Activated naive CD4-positive, alpha-beta T cell treated with anti-CD3 and anti-CD28 coated beads, Interleukin-2, amount 50 U/mL, for 16 hours (primary cell): Measurements from ENCODE around the gene RNF34.

Experiments
- DNase-seq: peaks from one replicate; pipeline ENCODE4 v3.0.0-alpha.2; 2020

RNF34 gene

DNA sequence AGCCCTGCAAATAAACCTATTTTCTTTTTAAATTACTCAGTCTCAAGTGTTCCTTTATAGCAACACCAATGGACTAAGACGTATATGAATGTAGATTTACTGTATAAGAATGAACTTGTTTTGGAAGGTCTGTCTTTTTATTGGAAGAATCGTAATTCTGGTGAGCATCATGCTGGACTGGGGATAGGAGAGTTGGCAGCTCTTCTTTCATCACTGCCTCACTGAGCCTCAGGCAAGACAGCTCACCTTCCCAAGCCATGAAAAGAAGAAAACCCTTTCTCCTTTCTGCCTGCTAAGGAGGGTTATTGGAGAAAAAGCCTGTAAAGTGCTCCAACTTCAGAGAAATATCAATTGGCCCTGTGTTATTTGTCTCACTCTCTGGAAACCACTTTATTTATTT lies 9.1 kb upstream of the RNF34 start:
- DNase-seq: no peak

DNA sequence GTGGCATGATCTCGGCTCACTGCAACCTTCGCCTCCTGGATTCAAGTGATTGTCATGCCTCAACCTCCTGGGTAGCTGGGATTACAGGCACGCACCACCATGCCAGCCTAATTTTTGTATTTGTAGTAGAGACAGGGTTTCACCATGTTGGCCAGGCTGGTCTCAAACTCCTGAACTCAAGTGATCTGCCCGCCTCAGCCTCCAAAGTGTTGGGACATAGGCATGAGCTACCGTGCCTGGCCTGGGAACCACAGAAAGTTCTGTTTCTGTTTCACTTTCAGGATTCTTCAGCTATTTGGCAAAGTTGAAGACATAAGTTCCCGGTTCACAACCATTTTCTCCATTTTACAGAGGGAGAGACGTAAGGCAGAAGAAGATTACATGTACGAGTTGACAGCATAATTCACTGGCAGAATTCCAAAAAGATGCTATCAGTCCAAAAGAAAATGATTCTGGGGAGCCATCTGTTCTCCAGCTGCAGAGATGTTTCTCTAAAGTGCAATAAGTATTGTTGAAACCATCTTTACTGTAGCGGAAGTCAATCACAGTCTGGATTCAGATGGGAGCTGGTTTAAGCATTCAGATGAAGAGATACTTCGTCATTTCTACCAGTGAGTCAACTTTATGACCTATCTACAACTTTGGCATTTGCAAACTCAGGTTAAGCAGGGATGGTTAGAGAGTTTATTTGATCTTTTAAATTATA lies 8.1 kb upstream of the RNF34 start:
- DNase-seq: peak; percentile 32

DNA sequence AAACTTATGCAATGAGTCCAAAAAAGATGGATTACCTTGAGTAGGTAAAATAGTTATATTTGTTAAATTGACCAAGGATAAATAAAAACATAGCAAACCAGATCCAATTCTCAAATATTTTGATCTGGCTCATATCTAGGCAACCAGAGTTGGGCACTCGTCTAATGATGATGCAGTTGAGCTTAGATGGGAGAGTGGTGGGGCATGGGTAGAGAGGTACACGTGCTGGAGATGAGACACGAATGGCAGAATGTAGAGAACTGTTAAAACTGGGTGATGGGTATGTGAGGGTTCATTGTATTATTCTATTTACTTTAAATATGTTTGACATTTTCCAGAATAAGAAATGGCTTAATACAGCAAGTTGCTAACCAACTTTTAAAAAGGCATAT lies 7.6 kb upstream of the RNF34 start:
- no peak for DNase-seq

DNA sequence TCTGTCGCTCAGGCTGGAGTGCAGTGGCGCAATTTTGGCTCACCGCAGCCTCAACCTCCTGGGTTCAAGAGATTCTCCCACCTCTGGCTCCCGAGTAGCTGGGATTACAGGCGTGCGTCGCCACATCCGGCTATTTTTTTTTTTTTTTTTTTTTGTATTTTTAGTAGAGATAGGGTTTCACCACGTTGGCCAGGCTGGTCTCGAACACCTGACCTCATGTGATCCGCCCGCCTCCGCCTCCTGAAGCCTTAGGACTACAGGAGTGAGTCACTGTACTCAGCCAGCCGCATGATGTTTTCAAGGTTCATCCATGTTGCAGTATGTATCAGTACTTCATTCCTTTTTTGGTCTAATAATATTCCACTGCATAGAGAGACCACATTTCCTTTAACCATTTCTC lies 2.4 kb upstream of the RNF34 start:
- no peak for DNase-seq

DNA sequence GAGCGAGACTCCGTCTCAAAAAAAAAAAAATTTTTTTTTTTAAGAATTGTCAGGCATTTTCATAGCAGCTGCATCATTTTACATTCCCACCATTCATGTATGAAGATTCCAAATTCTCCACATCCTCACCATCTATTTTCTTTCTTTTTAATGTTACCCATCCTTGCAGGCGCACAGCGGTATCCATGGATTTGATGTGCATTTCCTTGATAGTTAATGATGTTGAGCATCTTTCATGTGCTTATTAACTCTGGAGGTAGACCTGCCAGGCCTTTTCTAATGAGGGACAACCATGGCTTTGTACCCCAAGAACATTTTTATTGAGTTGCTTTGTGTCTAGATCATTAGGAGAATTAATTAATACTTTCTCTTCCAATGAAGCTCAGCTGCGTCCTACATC lies 1.6 kb upstream of the RNF34 start:
- DNase-seq: no peak

DNA sequence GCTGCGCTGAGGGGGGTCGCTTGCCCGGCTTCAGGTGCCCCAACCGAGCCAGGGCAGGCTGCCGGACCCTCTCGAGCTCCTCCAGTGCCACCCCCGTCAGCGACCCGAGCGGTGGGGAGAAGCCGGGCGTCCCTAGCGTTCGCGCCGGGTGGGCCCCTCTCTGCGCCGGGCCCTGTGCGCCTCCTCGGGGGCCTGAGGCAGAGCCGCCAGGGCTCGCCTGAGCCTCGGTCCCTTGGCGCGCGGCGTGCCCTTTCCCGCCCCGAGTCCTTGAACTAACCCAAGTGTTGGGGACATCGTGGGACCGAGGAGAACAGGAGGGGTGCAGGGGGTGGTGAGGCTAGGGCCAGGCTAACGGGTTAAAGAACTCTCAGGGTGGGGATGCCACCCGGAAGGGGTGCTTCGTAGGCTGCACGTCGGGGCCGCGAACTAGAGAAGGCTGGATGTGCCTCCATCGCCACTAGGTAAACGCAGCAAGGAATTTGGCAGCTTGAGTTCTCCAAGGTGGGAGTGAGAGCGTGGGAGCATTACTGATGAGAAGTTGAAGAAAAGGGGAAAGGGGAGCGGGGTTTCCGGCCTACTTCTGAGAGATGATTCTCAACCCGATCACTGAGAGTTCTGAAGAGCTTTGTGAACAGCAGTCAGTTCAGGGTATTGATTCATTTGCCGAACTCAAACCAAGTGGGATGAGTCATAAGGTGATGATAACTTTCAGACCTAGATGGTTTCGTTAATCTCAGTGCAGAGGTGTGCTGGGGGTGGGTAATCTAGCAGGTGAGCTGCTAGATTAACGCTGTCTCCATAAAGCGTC lies 618 bp downstream of the RNF34 start:
- peak; percentile 69 for DNase-seq

DNA sequence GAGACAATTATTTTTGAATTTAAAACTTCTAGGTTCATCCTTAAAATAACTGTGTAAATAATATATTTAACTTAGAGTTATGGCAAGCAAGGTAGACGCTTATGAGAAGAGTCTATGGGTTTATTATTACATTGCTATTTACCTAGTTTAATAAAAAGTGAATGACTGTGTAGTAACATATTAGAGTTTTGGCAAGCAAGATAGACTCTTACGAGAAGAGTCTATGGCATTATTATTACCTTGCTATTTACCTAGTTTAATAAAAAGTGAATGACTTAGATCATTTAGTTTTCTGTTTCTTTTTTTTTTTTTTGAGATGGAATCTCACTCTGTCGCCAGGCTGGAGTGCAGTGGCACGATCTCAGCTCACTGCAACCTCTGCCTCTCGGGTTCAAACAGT lies 3.8 kb downstream of the RNF34 start:
- DNase-seq: no peak

DNA sequence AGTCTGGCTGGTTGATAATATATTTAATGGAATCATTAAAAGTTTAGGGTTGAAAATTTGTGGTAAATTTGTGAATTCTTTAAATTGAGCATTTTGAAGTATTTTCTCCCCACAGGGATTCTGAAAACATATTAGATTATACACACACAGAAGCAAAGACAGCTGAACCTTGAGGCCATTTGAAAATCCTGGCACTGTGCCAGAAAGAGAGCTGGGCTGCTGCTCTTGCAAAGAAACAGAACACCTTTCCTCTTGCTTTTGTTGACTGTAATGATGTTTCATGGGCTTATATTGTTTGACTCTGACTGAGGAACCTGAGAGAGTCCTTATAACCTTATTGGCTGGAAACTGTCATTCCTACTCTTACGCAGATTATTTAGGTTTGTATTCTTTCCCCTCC lies 4.8 kb downstream of the RNF34 start:
- no peak for DNase-seq

DNA sequence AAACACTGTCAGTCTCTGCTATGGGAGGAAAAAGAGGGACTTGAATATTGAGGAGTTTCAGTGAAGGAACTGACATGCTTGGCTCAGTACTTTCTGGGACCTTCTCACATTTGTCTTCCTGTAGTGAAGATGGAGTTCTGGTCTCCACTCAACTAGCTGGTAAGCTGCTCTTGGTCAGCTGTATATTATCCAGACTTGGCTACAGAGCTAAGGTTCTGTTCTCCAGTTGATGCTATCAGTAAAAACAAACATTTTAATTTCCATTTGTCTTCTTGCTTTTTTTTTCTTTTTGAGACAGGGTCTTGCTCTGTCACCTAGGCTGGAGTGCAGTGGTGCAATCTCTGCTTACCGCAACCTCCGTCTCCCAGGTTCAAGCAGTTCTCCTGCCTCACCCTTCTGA lies 5.3 kb downstream of the RNF34 start:
- no peak for DNase-seq

DNA sequence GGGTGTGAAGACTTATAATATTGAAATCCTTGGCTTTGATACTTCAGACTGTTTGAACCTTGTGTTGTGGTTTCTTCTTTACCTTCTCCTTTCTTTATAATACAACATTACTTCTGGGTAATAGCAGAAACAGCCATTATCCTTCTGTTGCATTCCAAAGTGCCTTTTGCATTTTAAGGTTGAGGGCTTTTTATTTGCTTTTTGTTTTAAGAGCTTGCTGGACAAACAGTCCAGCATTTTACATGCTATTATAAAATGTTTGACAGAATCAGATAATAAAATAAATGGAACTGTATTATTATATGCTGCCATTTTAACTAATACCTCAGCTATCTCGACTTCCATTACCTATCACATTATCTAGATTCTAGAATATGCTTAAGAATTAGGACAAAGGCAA lies 14.0 kb downstream of the RNF34 start:
- DNase-seq: no peak

DNA sequence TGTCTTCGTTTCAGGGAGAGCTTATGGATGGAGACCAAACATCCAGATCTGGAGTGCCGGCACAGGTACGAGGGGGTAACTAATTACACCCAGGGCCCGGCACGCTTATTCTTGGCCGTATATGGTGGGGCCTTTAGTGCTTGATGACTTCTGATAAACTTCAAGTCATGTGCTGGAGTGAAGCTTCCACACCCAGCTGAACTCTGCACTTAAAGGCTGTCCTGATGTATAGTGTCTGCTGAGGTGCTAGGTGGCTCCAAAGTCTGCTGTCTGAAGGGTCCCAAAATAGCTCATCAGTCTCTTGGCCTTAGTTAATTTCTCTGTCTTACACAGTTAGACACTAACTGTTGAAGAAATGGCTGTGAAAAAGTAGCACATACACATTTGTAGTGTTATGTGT lies 17.9 kb downstream of the RNF34 start:
- no peak for DNase-seq

DNA sequence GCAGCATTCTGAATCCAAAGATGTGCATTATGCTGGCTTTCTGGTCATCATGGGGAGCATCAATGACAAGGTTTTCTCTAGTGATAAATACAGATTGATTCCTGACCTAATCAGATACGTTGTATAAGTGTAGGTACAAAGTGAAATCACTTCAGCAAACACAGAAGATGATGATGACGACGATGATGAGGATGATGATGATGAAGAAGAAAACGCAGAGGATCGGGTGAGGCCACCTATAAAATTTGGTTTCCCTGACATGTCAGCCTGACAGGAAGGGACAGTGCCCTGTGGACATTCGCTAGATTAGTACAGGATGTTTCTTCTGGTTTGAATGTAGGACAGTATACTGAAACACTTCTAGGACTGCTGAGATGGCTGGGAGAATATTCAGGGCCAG lies 20.2 kb downstream of the RNF34 start:
- no peak for DNase-seq

DNA sequence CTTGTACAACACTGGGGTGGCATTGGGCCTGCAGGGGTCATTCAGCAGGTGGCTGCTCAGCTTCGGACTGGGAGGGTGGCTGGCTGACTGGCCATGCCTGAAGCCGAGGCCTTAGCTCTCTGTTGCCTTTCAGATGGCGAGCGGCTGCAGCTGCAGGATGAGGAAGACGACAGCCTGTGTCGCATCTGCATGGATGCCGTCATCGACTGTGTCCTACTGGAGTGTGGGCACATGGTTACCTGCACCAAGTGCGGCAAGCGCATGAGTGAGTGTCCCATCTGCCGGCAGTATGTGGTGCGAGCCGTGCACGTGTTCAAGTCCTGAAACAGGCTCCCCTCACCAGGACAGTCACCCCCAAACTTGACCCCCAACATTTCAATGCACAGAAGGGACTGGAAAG lies 23.3 kb downstream of the RNF34 start:
- no peak for DNase-seq

DNA sequence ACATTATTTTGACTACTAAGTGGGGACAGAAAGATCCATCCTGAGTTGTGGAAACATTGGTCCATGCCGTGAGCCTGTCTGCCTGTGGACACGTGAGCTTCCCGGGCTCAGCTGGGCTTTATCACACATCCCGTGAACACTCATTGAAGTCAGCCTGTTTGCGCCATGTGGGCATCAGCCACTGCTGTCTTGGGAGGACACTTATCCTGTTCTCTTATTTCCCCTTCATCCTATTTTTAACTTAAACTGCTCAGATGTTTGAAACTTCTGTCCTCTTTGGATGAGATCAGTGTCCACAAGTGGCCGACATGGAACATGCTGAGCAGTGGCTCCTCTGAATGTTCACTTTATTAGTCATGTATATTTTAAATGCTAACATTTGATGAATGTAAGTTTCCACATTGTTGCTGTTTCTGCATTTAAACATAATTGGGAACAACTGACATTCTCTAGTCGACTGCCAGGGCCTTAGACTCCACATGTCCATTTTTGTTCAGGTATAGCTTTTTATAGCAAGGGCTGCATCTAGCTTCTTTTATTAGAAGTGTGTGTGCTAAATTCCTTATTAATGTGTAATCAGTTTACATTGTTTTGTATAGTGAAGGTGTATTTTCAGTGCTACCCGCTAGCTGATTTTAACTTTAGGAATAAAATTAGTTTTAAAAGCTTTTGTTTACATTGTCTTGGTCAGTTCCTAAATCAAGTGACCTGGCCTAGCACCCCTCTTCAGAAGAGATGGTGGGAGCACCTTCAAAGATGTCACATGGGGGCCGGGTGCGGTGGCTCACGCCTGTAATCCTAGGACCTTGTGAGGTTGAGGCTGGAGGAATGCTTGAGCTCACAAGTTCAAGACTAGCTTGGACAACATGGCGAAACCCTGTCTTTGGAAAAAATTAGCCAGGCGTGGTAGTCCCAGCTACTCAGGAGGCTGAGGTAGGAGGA lies 24.0 kb downstream of the RNF34 start:
- no peak for DNase-seq

DNA sequence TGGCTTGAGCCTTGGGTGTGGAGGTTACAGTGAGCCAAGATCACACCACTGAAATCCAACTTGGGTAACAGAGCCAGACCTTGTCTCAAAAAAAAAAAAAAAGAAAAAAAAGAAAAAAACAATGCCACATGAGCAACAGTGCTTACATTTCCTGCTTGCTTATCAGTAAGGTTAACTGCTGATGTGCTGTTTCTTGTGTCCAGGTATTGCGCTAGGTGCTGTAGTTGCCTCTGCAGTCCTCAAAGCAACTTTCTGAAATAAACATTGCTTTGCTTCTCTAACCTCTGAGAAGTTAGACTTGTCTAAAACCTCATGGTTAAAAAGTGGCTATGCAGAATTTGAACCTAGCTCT lies 24.7 kb downstream of the RNF34 start:
- DNase-seq: no peak

DNA sequence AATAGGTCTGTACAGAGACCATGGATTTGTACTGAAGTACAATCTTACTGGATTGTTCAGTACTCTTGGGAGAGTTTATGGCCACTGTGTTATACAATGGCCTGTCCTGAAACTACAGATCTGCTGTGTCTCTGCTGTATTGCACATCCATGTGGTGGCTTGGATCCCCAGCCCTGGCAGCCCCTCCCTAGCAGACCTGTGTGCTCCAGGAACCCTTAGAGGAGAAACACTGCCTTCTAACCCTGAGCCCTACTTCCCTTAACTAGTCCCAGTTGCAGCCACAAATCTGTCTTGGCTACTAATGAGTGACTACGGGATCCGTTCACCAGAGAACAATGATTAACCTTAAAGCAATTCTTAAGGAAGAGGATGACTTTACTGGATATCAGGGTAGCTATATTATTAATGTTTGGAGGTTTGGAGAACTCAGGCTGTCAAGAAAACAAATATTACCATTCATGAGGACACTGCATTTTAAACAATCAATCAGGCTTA lies 27.7 kb downstream of the RNF34 start:
- DNase-seq: no peak

DNA sequence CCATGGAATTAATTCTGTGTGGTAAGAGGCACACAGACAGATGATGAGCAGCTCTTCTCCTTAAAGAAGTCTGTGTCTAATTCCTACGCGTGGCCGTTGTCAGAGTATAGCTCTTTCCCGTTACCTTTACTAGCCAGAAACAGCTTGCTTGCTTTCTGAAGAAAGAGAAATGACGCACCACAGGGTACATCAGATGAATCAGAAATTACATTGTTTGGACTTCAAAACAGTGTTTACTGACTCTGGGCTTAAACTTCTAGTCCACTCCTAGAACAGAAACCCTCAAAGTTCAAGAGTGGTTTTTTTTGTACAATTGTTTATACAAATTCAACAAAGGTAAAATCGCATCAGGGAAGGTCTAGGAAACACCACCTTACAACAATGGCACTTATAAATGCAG lies 29.0 kb downstream of the RNF34 start:
- no peak for DNase-seq

DNA sequence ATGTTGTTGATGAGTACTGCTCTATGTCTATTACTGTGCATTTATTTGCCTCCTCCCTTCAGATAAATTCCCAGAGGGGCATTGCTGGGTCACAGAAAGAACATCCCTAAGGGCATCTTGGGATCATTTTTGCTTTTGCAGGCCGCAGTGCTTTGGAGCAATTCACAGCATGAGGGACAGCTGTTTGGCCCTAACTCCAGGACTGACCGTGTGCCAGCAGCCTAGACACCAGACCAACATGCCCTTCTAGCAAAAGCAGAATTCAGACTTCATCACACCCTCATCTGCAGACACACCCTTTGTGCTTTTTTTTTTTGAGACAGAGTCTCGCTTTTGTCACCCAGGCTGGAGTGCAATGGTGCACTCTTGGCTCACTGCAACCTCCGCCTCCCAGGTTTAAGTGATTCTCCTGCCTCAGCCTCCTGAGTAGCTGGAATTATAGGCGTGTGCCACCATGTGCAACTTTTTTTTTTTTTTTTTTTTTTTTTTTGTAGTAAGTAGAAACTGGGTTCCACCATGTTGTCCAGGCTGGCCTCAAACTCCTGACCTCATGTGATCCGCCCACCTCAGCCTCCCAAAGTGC lies 31.0 kb downstream of the RNF34 start:
- DNase-seq: no peak

DNA sequence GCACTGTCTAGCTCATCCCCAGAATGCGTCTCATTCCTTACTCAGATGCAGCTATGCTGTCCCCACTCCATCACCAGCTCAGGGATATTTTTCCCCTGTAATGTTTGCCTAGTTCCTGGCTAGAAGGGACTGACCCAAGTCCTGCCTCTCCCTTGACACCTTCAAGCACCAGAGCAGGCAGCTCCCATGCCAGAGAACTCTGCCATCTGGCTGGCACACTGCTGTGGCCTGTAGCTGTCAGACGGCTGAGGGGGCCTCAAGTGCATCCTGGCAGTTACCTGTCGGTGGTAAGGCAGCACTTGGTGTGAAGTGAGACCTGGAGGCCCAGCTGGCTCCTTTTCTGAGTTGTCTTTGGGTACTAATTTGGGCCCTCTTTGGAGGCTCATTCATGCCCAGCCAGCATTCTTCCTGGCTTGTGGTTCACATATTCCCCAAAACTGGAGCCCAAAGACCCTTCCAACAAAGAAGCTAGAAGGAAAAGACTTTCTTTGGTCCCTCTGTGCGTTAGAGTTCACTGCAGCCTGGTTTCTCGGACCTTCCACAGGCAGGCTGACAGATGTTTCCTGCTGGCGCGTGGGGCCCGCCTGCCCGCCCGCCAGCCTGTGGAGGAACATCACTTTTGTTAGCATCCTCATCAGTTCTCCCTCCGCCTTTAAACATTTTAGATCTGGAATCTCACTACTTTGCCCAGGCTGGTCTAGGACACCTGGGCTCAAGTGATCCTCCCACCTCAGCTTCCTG lies 33.0 kb downstream of the RNF34 start:
- no peak for DNase-seq

DNA sequence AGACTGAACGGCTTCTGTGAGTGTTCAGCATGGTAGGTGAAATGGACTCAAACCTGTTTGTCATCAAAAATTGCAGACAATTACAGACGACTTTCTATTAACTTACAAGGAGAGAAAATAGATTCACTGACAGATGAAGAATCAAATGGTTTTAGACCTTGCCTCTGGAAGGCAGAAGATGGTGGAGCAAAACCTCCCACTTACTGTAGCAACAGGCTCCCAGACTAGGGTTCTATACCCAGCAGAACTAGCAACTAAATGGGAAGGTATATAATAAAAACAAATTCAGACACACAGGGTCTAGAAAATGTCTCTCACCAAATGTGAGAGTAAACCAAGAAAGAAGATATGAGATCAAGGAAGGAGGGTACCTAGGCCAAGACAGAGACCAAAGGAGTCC lies 36.8 kb downstream of the RNF34 start:
- no peak for DNase-seq

DNA sequence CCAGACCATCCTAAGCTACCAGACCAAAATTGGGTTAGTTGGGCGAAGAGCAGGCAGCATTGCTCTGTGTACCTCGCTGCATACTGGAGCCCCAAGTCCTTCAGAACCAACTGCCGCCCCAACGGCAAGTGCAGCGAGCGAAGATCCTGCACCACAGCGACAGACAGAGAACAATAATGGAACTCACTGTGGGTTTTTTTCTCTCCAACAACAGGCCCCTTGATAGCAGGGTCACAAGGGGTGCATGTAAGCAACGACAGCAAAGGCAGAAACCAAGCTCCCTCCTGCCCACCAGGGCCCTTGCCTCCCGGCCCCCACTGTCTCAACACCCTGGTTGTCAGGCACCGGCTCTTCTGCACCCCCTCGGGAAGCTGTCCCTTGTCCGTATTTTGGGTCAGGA lies 39.0 kb downstream of the RNF34 start:
- DNase-seq: no peak

DNA sequence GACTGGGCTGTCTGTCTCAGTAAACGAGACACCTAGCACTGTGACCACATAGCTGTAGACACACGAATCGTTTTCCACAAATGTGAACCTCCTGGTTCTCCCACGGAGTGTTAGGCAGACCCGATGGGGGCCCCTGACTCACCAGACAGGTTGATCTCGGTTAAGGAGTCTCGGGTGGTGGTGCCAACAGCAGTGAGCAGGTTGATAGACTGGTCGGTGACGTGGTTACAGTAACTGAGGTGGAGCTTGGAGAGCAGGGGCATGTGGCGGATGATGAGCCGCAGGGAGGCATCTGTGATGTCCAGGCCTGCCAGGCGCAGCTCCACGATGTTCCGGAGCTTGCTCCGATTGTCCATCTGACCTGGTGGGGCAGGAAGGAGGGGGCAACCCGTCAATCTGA lies 39.8 kb downstream of the RNF34 start:
- no peak for DNase-seq
